22Rv1 (cell line): ENCODE measurements around the gene PRAMEF11.

ENCODE experiments used
- CTCF ChIP-seq: fragments of 450-650 bp; IDR thresholded peaks from 2 replicates; pipeline ENCODE4 v1.5.1; 2017; ENCODE audit warnings: mild to moderate bottlenecking
- ZFX ChIP-seq: fragments of 450-650 bp; IDR thresholded peaks from 2 replicates; pipeline ENCODE4 v1.6.1; 2017; ENCODE audit warnings: antibody characterized with exemption, borderline replicate concordance

GRCh38 chr1:12775443-12775842 is 55.8 kb downstream of the PRAMEF11 start:
- TF ChIP-seq CTCF (no peak), ZFX (no peak)
